H1 (cell line): Measurements from ENCODE around the gene BIRC5. TPM values are rescaled to one million over a fixed set of nuclear protein-coding genes. Genes with fewer than 3 reads are reported as not detected.

ENCODE experiments used
- CTCF ChIA-PET: fragments of 300-600 bp; sonication (Branson Sonifier 250); formaldehyde crosslinking; loops from one replicate; lab custom pipeline; 2021; ENCODE audit not compliant: partially characterized antibody; lab: Charles Lee
- POLR2A ChIA-PET: fragments of 300-600 bp; sonication (Branson Sonifier 250); formaldehyde crosslinking; loops from one replicate; lab custom pipeline; 2021; ENCODE audit warnings: inconsistent platforms; ENCODE audit not compliant: partially characterized antibody; lab: Charles Lee
- DNase-seq, 2 experiments: peaks; one replicate each; pipeline versions ENCODE4 v3.0.0 to v3.0.0-alpha.2; 2010 to 2022; ENCODE audit warnings: low spot score in 2 of 2, low read depth in 1 of 2, mixed read lengths in 1 of 2
- FAIRE-seq: peaks from 2 replicates; lab custom pipeline; 2011; peaks lifted over from hg19 to GRCh38; lab: Jason Lieb, UNC
- H2AFZ ChIP-seq: 2 replicates; pipeline ENCODE4 v1.8.1; 2012; ENCODE audit warnings: low read length, inconsistent platforms
- H2AK5ac ChIP-seq: 2 replicates; pipeline ENCODE4 v1.6.1; 2013; ENCODE audit warnings: low read depth, low read length
- H2BK120ac ChIP-seq: replicated peaks from 2 replicates; pipeline ENCODE3; 2013; ENCODE audit warnings: low read depth, low read length, inconsistent platforms
- H2BK12ac ChIP-seq: 2 replicates; pipeline ENCODE4 v1.6.1; 2013; ENCODE audit warnings: low read depth, low read length
- H2BK15ac ChIP-seq: 2 replicates; pipeline ENCODE4 v1.6.1; 2013; ENCODE audit warnings: low read length
- H2BK20ac ChIP-seq: 2 replicates; pipeline ENCODE4 v1.6.1; 2013; ENCODE audit warnings: low read length
- H2BK5ac ChIP-seq: 2 replicates; pipeline ENCODE4 v1.6.1; 2013; ENCODE audit warnings: low read depth, low read length
- H3K14ac ChIP-seq: 2 replicates; pipeline ENCODE4 v1.6.1; 2013; ENCODE audit warnings: inconsistent platforms; ENCODE audit not compliant: insufficient read length
- H3K18ac ChIP-seq: 2 replicates; pipeline ENCODE4 v1.6.1; 2013; ENCODE audit warnings: low read length; ENCODE audit errors: extremely low read depth
- H3K23ac ChIP-seq: 2 replicates; pipeline ENCODE4 v1.6.1; 2013; ENCODE audit warnings: inconsistent platforms; ENCODE audit not compliant: insufficient read length
- H3K23me2 ChIP-seq: 2 replicates; pipeline ENCODE4 v1.6.1; 2013; ENCODE audit warnings: low read depth, low read length
- H3K27ac ChIP-seq: 2 replicates; pipeline ENCODE4 v1.6.1; 2011; ENCODE audit warnings: low read depth, low read length, inconsistent platforms
- H3K27me3 ChIP-seq, 4 experiments: replicated peaks in 1 of 4; 1 replicate in 1 of 4; 2 replicates in 3 of 4; pipeline versions ENCODE4 v1.6.1 to v1.8.1; 2011 to 2013; ENCODE audit warnings: low read length in 3 of 4, mild to moderate bottlenecking in 3 of 4, inconsistent platforms in 2 of 4, mixed read lengths in 2 of 4, moderate library complexity in 1 of 4; ENCODE audit not compliant: control insufficient read depth in 3 of 4, insufficient read depth in 3 of 4; ENCODE audit errors: extremely low read depth in 1 of 4
- H3K36me3 ChIP-seq, 4 experiments: 2 replicates each; pipeline versions ENCODE4 v1.6.1 to v1.8.1; 2011 to 2013; ENCODE audit warnings: mild to moderate bottlenecking in 4 of 4, low read length in 3 of 4, moderate library complexity in 2 of 4, control low read depth in 1 of 4, inconsistent platforms in 1 of 4; ENCODE audit not compliant: insufficient read depth in 4 of 4, control insufficient read depth in 2 of 4
- H3K4ac ChIP-seq: replicated peaks from 2 replicates; pipeline ENCODE3; 2013; ENCODE audit warnings: low read length, low read depth, mixed read lengths, inconsistent platforms; ENCODE audit not compliant: insufficient read length
- H3K4me1 ChIP-seq, 4 experiments: replicated peaks in 1 of 4; 1 replicate in 1 of 4; 2 replicates in 3 of 4; pipeline versions ENCODE4 v1.6.1 to v1.8.1; 2011 to 2013; ENCODE audit warnings: low read length in 3 of 4, inconsistent platforms in 2 of 4, mixed read lengths in 1 of 4; ENCODE audit not compliant: insufficient read depth in 4 of 4, control insufficient read depth in 3 of 4
- H3K4me2 ChIP-seq, 2 experiments: 2 replicates each; pipeline versions ENCODE4 v1.6.1 to v1.8.1; 2011 to 2013; ENCODE audit warnings: low read depth in 2 of 2, low read length in 2 of 2, control low read depth in 1 of 2, inconsistent platforms in 1 of 2, mild to moderate bottlenecking in 1 of 2; ENCODE audit not compliant: insufficient read depth in 1 of 2
- H3K4me3 ChIP-seq, 4 experiments: fragments of 200-600, 300-600 bp in 1 of 4; sonication (generic), shearing (Covaris generic), sonication (Bioruptor Twin) in 1 of 4; 2 replicates each; pipeline versions ENCODE4 v1.5.1 to v1.8.1; 2011 to 2016; ENCODE audit warnings: low read length in 4 of 4, low read depth in 3 of 4, control low read depth in 2 of 4, inconsistent platforms in 2 of 4, mild to moderate bottlenecking in 2 of 4, mixed read lengths in 1 of 4, moderate library complexity in 1 of 4; ENCODE audit not compliant: insufficient read depth in 2 of 4; ENCODE audit errors: extremely low read depth in 1 of 4
- H3K56ac ChIP-seq: replicated peaks from 2 replicates; pipeline ENCODE3; 2013; ENCODE audit warnings: low read depth, mild to moderate bottlenecking, mixed read lengths, low read length, inconsistent platforms; ENCODE audit not compliant: insufficient read length
- H3K79me1 ChIP-seq: 2 replicates; pipeline ENCODE4 v1.6.1; 2013; ENCODE audit warnings: low read depth, low read length, control low read depth
- H3K79me2 ChIP-seq, 2 experiments: 2 replicates each; pipeline versions ENCODE4 v1.6.1 to v1.8.1; 2012 to 2013; ENCODE audit warnings: low read length in 2 of 2, mild to moderate bottlenecking in 2 of 2, inconsistent platforms in 1 of 2; ENCODE audit not compliant: insufficient read depth in 2 of 2, control insufficient read depth in 1 of 2
- H3K9ac ChIP-seq, 4 experiments: replicated peaks in 1 of 4; 1 replicate in 1 of 4; 2 replicates in 3 of 4; pipeline versions ENCODE4 v1.6.1 to v1.8.1; 2011 to 2013; ENCODE audit warnings: low read depth in 3 of 4, low read length in 3 of 4, control low read depth in 2 of 4, mild to moderate bottlenecking in 2 of 4, moderate library complexity in 2 of 4, inconsistent platforms in 1 of 4; ENCODE audit errors: extremely low read depth in 1 of 4
- H3K9me3 ChIP-seq, 2 experiments: 2 replicates each; pipeline versions ENCODE4 v1.6.1 to v1.8.1; 2012 to 2013; ENCODE audit warnings: mild to moderate bottlenecking in 2 of 2, moderate library complexity in 2 of 2, control low read depth in 1 of 2, inconsistent platforms in 1 of 2, low read depth in 1 of 2, low read length in 1 of 2, mixed read lengths in 1 of 2; ENCODE audit not compliant: insufficient read depth in 2 of 2
- H4K20me1 ChIP-seq, 2 experiments: replicated peaks in 1 of 2; 2 replicates each; pipeline versions ENCODE3 to v1.8.1; 2011 to 2013; ENCODE audit warnings: inconsistent platforms in 2 of 2, low read length in 2 of 2, mild to moderate bottlenecking in 1 of 2; ENCODE audit not compliant: insufficient read depth in 2 of 2, control insufficient read depth in 1 of 2
- H4K5ac ChIP-seq: 2 replicates; pipeline ENCODE4 v1.6.1; 2013; ENCODE audit warnings: low read length, low read depth, mixed read lengths, inconsistent platforms; ENCODE audit not compliant: insufficient read length
- H4K8ac ChIP-seq: 2 replicates; pipeline ENCODE4 v1.8.0; 2013; ENCODE audit warnings: mild to moderate bottlenecking, moderate library complexity, low read length, inconsistent platforms; ENCODE audit not compliant: insufficient read depth; ENCODE audit errors: extremely low read depth
- H4K91ac ChIP-seq: replicated peaks from 2 replicates; pipeline ENCODE3; 2013; ENCODE audit warnings: low read length, mixed read lengths, inconsistent platforms; ENCODE audit not compliant: insufficient read length
- ASH2L ChIP-seq: fragments of 200-600, 300-600 bp; sonication (generic); IDR thresholded peaks from one replicate; pipeline ENCODE4 v1.7.1; 2017; ENCODE audit warnings: low read length
- BRCA1 ChIP-seq: IDR thresholded peaks from 2 replicates; pipeline ENCODE4 v1.6.1; 2012; ENCODE audit warnings: low read depth, low read length, improper control_type of control experiment
- CHD2 ChIP-seq: IDR thresholded peaks from 2 replicates; pipeline ENCODE4 v1.6.1; 2012; ENCODE audit warnings: low read length, improper control_type of control experiment
- CREB1 ChIP-seq: IDR thresholded peaks from 2 replicates; pipeline ENCODE4 v1.6.1; 2012; ENCODE audit warnings: inconsistent platforms
- EP300 ChIP-seq, 2 experiments: IDR thresholded peaks; 1 replicate in 1 of 2; 2 replicates in 1 of 2; pipeline ENCODE4 v1.6.1; 2011 to 2012; ENCODE audit warnings: low read depth in 2 of 2, low read length in 2 of 2, mild to moderate bottlenecking in 2 of 2, borderline replicate concordance in 1 of 2, inconsistent platforms in 1 of 2, moderate library complexity in 1 of 2
- RXRA ChIP-seq: IDR thresholded peaks from 2 replicates; pipeline ENCODE4 v1.6.1; 2011; ENCODE audit warnings: low read depth, mild to moderate bottlenecking, low read length, moderate library complexity; ENCODE audit not compliant: insufficient read depth
- WGBS, 2 experiments: shearing (Covaris generic) in 1 of 2; methylation state at CpG; one replicate each; pipeline versions ENCODE4 v1.1.6 to v1.1.7; 2013 to 2015; ENCODE audit warnings: low lambda C conversion rate in 2 of 2, mixed read lengths in 2 of 2, inconsistent platforms in 1 of 2, low coverage in 1 of 2, missing lambda C conversion rate in 1 of 2; ENCODE audit not compliant: insufficient replicate concordance in 2 of 2, insufficient coverage in 1 of 2, insufficient read length in 1 of 2; ENCODE audit errors: extremely low coverage in 1 of 2, missing lambda C conversion rate in 1 of 2; 5-methylcytosine and 5-hydroxymethylcytosine counted together
- polyA plus RNA-seq, 7 experiments: library from polyadenylated mRNA; depleted of rRNA in 3 of 7; stranded (reverse) in 5 of 7; unstranded in 2 of 7; fragments of >200 nt in 5 of 7; fragments of 200-250 nt in 2 of 7; gene quantifications; 1 replicate in 5 of 7; 2 replicates in 1 of 7; 4 replicates in 1 of 7; pipeline versions ENCODE4 v1.2.1 to v1.2.3, GENCODE V29; 2011 to 2013; ENCODE audit warnings: missing spikeins in 2 of 7, mixed read lengths in 2 of 7
- total RNA-seq: library from RNA; stranded (reverse); fragmentation: NEBNext Ultra II Directional; extraction: Animal tissue kit (Norgen Biotek cat#: 25700); gene quantifications from 2 replicates; pipeline ENCODE4 v1.2.1, GENCODE V29; 2021

The BIRC5 gene
- total and polyA plus RNA-seq, 2 of the 8 experiments (the other 6 are each of a cell fraction or from before 2014, with no cell fraction given) = 42.2 to 108 TPM

DNA sequence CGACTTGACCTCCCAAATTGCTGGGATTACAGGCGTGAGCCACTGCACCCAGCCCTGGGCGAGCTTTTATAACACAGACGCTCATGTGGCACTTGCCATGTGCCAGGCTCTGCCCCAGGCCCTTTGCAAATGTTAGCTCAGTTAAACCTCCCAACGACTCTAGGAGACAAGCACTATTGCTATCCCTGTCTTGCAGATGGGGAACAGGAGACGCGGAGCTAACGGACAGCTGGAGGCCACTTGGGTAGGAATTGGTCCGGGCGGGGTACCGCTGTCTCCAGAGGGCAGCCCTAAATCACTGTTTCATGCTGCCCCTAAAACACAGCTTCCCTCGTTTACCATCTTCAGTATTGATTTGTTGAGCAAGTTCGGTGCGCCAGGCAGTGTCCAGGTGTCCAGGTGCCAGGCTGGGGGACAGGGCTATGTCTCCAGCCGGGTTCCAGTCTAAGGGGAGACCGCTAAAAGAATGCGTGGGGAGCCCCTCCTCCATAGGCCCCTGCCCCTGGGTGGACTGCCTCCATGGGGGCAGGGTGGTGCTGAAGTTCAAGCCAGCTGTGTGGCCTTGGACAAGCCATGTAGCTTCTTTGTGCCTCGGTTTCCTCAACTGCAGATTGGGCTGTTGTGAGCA lies 41.1 kb downstream of the BIRC5 start:
- H3K79me1 ChIP-seq = no peaks in the 10 kb centered on the region
- H3K23me2 ChIP-seq = peaks cover 4% of the 10 kb centered on the region; the same call in 1 of the 2 replicates
- ChIA-PET CTCF (interaction anchor here (0.7 to 3.3 kb wide), 18 partner anchors 9 to 236 kb away, joined by 3 to 15 read pairs (median 4); no protein-coding TSS in a partner anchor), POLR2A (interaction anchor here (0.6 to 4.0 kb wide), 11 partner anchors 8 to 527 kb away, joined by 3 to 23 read pairs (median 4); partner anchors contain the start of genes AFMID and TK1)
- H2AFZ ChIP-seq = no peak overlapping the region
- DNase-seq = no peak
- H4K8ac ChIP-seq = no peak overlapping the region
- no peak overlapping the region for H3K18ac ChIP-seq
- H4K5ac ChIP-seq = no peak overlapping the region
- no peak overlapping the region for H4K91ac ChIP-seq
- no peak overlapping the region for H2BK120ac ChIP-seq
- H3K4me1 ChIP-seq = peaks cover 0 to 38% (median 29%) of the 10 kb centered on the region in 4 experiments; a peak in 6 of 7 replicates
- no peaks in the 10 kb centered on the region for H3K9me3 ChIP-seq
- WGBS, 2 experiments = 93% methylated on average over 18 of the region's 18 CpGs; no CpG with 5 or more reads in 1 of the 2 experiments
- no peaks in the 10 kb centered on the region for H3K79me2 ChIP-seq
- no peak overlapping the region for H3K56ac ChIP-seq
- H2BK15ac ChIP-seq = 0 out of 2 replicates have a peak overlapping the region, but pooled peaks have one; percentile 72
- H3K27me3 ChIP-seq = no peaks in the 10 kb centered on the region
- no peak overlapping the region for H3K14ac ChIP-seq
- H2BK12ac ChIP-seq = no peak overlapping the region
- no peak overlapping the region for H3K4ac ChIP-seq
- no peak for FAIRE-seq
- no peak overlapping the region for H3K4me2 ChIP-seq
- peaks cover 0 to 2% of the 10 kb centered on the region in 2 experiments for H4K20me1 ChIP-seq
- no peak overlapping the region for H3K27ac ChIP-seq
- H2BK5ac ChIP-seq = 0 out of 2 replicates have a peak overlapping the region, but pooled peaks have one; percentile 24
- no peak overlapping the region for H3K23ac ChIP-seq
- no peaks in the 10 kb centered on the region for H3K36me3 ChIP-seq
- H2BK20ac ChIP-seq = no peak overlapping the region
- no peak overlapping the region for H3K9ac ChIP-seq
- H2AK5ac ChIP-seq = no peak overlapping the region
- no peak overlapping the region for H3K4me3 ChIP-seq
- no peak for TF ChIP-seq CHD2
- no peak for TF ChIP-seq CREB1
- TF ChIP-seq ASH2L = no peak
- TF ChIP-seq BRCA1 = no peak
- TF ChIP-seq EP300 (IDR thresholded peaks at IDR 0.05; ENCODE audit: borderline replicate concordance in 1 of 2, low read depth in 2 of 2, low read length in 2 of 2) = no peak
- TF ChIP-seq RXRA = no peak
